HUES48 (cell line): ENCODE measurements around the gene RSPH10B2.
"Not testable (repeated sequence)": the region's sequence is repeated elsewhere in the genome, so short reads cannot be mapped to it uniquely, and the experiment has no call there.

Source experiments
- H3K27ac ChIP-seq: one replicate; pipeline ENCODE4 v1.7.0; 2013; ENCODE audit warnings: low read depth, low read length, inconsistent platforms
- H3K27me3 ChIP-seq: 2 replicates; pipeline ENCODE4 v1.6.1; 2013; ENCODE audit warnings: mild to moderate bottlenecking, low read length; ENCODE audit not compliant: control insufficient read depth, insufficient read depth
- H3K36me3 ChIP-seq: 2 replicates; pipeline ENCODE4 v1.6.1; 2013; ENCODE audit warnings: low read length; ENCODE audit not compliant: control insufficient read depth, insufficient read depth
- H3K4me1 ChIP-seq: 2 replicates; pipeline ENCODE4 v1.6.1; 2013; ENCODE audit warnings: mild to moderate bottlenecking, low read length; ENCODE audit not compliant: control insufficient read depth, insufficient read depth
- H3K4me3 ChIP-seq: 2 replicates; pipeline ENCODE4 v1.5.1; 2013; ENCODE audit warnings: mild to moderate bottlenecking, low read depth, low read length
- H3K9ac ChIP-seq: 2 replicates; pipeline ENCODE4 v1.6.1; 2013; ENCODE audit warnings: mild to moderate bottlenecking, low read depth, low read length, moderate library complexity
- H3K9me3 ChIP-seq: 2 replicates; pipeline ENCODE4 v1.6.1; 2013; ENCODE audit warnings: low read length; ENCODE audit not compliant: control insufficient read depth, insufficient read depth

Gene RSPH10B2

GRCh38 chr7:6843654-6844053 is 89.8 kb downstream of the RSPH10B2 start:
- not testable (repeated sequence) for H3K27me3 ChIP-seq, H3K9me3 ChIP-seq, H3K36me3 ChIP-seq, H3K4me1 ChIP-seq, H3K9ac ChIP-seq, H3K27ac ChIP-seq, H3K4me3 ChIP-seq

- H3K27me3 ChIP-seq, H3K36me3 ChIP-seq, H3K4me1 ChIP-seq, H3K27ac ChIP-seq, H3K9ac ChIP-seq, H3K4me3 ChIP-seq, H3K9me3 ChIP-seq: not testable (repeated sequence)
These were observed 92.1 kb downstream of the RSPH10B2 start for GRCh38 chr7:6845971-6846449.

DNA sequence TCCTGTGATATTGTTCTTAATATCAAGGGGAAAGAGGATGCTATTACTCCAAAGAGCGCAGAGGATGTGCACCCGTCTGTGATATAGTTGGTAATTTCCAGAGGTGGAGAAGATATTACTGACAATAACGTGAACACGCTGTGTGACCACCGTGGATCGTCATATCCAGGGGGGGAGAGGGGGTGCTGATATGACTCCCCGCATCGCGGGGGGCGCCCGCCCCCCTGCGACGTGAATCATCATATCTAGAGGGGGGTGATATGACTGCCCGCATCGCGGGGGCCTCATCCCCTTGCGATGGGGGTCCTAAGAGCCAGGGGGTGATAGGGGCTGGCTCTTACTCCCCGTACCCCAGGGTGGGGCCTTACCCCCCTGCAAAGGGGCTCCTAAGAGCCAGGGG is 93.8 kb downstream of the RSPH10B2 start:
- not testable (repeated sequence) for H3K9ac ChIP-seq, H3K4me3 ChIP-seq, H3K9me3 ChIP-seq, H3K36me3 ChIP-seq, H3K27me3 ChIP-seq, H3K27ac ChIP-seq, H3K4me1 ChIP-seq
